Spleen (tissue), 11 donors: ENCODE data around the gene NRXN3. TPM values are rescaled to one million over a fixed set of nuclear protein-coding genes. Genes with fewer than 3 reads are reported as not detected.

Experiments used
- DNase-seq: peaks from one replicate; pipeline ENCODE4 v3.0.0-alpha.2; 2020
- H3K27ac ChIP-seq, 8 donors: fragments of 200-600 bp; sonication (generic) in 7 of 8; 1 replicate in 4 of 8; 2 replicates in 4 of 8; pipeline versions ENCODE4 v1.5.0 to v1.8.0; 2016 to 2021; ENCODE audit warnings: inconsistent platforms in 4 of 8, mild to moderate bottlenecking in 4 of 8, moderate library complexity in 1 of 8
- H3K27me3 ChIP-seq, 7 donors: fragments of 200-600 bp; sonication (generic) in 6 of 7; replicated peaks in 1 of 7; 1 replicate in 4 of 7; 2 replicates in 3 of 7; pipeline versions ENCODE4 v1.5.0 to v1.8.0; 2016 to 2021; ENCODE audit warnings: inconsistent platforms in 3 of 7, mild to moderate bottlenecking in 1 of 7
- H3K36me3 ChIP-seq, 6 donors: fragments of 200-600 bp; sonication (generic) in 5 of 6; 1 replicate in 4 of 6; 2 replicates in 2 of 6; pipeline versions ENCODE4 v1.5.0 to v1.8.0; 2016 to 2021; ENCODE audit warnings: inconsistent platforms in 2 of 6
- H3K4me1 ChIP-seq, 6 donors: fragments of 200-600 bp; sonication (generic) in 5 of 6; 1 replicate in 3 of 6; 2 replicates in 3 of 6; pipeline versions ENCODE4 v1.5.0 to v1.8.0; 2016 to 2021; ENCODE audit warnings: inconsistent platforms in 3 of 6
- H3K4me3 ChIP-seq, 8 donors: fragments of 200-600 bp; sonication (generic) in 7 of 8; 1 replicate in 4 of 8; 2 replicates in 4 of 8; pipeline versions ENCODE4 v1.5.0 to v1.8.0; 2016 to 2021; ENCODE audit warnings: inconsistent platforms in 4 of 8, mild to moderate bottlenecking in 4 of 8, moderate library complexity in 2 of 8
- H3K9me3 ChIP-seq, 8 donors: fragments of 200-600 bp; sonication (generic) in 7 of 8; 1 replicate in 4 of 8; 2 replicates in 4 of 8; pipeline versions ENCODE4 v1.5.0 to v1.8.0; 2016 to 2021; ENCODE audit warnings: inconsistent platforms in 4 of 8
- CTCF ChIP-seq, 11 experiments: fragments of 200-600 bp in 7 of 11; fragments of 450-650 bp in 4 of 11; sonication (generic) in 4 of 11; IDR thresholded peaks in 8 of 11; conservative IDR thresholded peaks in 3 of 11; 1 replicate in 7 of 11; 2 replicates in 4 of 11; pipeline versions ENCODE4 v1.4.0 to v1.8.0; 2016 to 2021; ENCODE audit warnings: antibody characterized with exemption in 11 of 11, inconsistent platforms in 4 of 11, mild to moderate bottlenecking in 1 of 11
- POLR2A ChIP-seq, 3 donors: fragments of 450-650 bp; IDR thresholded peaks; one replicate each; pipeline ENCODE4 v1.5.1; 2017; ENCODE audit warnings: antibody characterized with exemption in 3 of 3, mild to moderate bottlenecking in 1 of 3
- POLR2AphosphoS5 ChIP-seq, 3 donors: sonication (generic); formaldehyde crosslinking; IDR thresholded peaks; one replicate each; pipeline ENCODE4 v1.5.1; 2017; ENCODE audit warnings: antibody characterized with exemption in 3 of 3
- WGBS, 5 donors: extraction: QIAGEN DNeasy Blood & Tissue Kit in 3 of 5; methylation state at CpG; one replicate each; pipeline versions ENCODE4 v1.1.5 to v1.1.7; 2013 to 2018; 5-methylcytosine and 5-hydroxymethylcytosine counted together
- intact Hi-C: fragments of 100-400 bp; cut with DNase I; formaldehyde crosslinking; loops from one replicate; pipeline ENCODE4 v1.15.0; 2023; ENCODE audit warnings: low total_unique reads
- polyA plus RNA-seq, 3 donors: library from polyadenylated mRNA; stranded (reverse); fragments of 200-250 nt; gene quantifications; one replicate each; pipeline ENCODE4 v1.2.1, GENCODE V29; 2013
- total RNA-seq, 7 donors: library from RNA; depleted of rRNA in 3 of 7; stranded (reverse); fragments of >200 nt in 3 of 7; fragmentation: NEBNext Ultra II Directional in 4 of 7; extraction: Animal tissue kit (Norgen Biotek cat#: 25700) in 4 of 7; gene quantifications; one replicate each; pipeline versions ENCODE4 v1.1.0 to v1.2.1, GENCODE V29; 2016 to 2021
- donor health status: healthy with polysubstance abuse.
- donor health status: DM: no; HTN: no; CAD: no; lungs with moderate emphysema.
- donor health status: DM: no; HTN: no; CAD: no.
- donor health status: Bipolar disorder and iron deficiency.
- donor health status: healthy.
- donor health status: DM: no; HTN: no; CAD: no.
- donor health status: DM: yes; HTN: yes; CAD: no.

Gene NRXN3
- total and polyA plus RNA-seq, 10 donors, result 0.21 to 11.5 (median 1.6) TPM

- intact Hi-C loops, result no loop called here
- Histone ChIP-seq H3K27ac (no peak overlapping the region), H3K36me3 (no peaks in the 10 kb centered on the region), H3K27me3 (no peaks in the 10 kb centered on the region), H3K4me3 (no peak overlapping the region), H3K4me1 (no peaks in the 10 kb centered on the region), H3K9me3 (no peaks in the 10 kb centered on the region)
- DNase-seq, result no peak
- peak in 3 of 11 experiments; percentile 7 to 35 (median 20) for TF ChIP-seq CTCF (IDR thresholded peaks at IDR 0.05 in 8 of 11, conservative IDR thresholded peaks at IDR 0.05 in 3 of 11)
- no peak for TF ChIP-seq POLR2AphosphoS5 (IDR thresholded peaks at IDR 0.05)
- no peak for TF ChIP-seq POLR2A (IDR thresholded peaks at IDR 0.05)
- WGBS, 5 donors, result 70 to 79% (median 74%) methylated on average over 4 of the region's 4 CpGs
These were observed 588.2 kb downstream of the NRXN3 start for GRCh38 chr14:78758333-78758732.

GRCh38 chr14:78762331-78762730, 592.2 kb downstream of the NRXN3 start:
- Histone ChIP-seq H3K27ac (no peak overlapping the region), H3K4me3 (no peak overlapping the region), H3K9me3 (no peaks in the 10 kb centered on the region), H3K27me3 (no peaks in the 10 kb centered on the region), H3K4me1 (no peaks in the 10 kb centered on the region), H3K36me3 (no peaks in the 10 kb centered on the region)
- TF ChIP-seq POLR2AphosphoS5 (IDR thresholded peaks at IDR 0.05), result no peak
- no peak for TF ChIP-seq POLR2A (IDR thresholded peaks at IDR 0.05)
- TF ChIP-seq CTCF (IDR thresholded peaks at IDR 0.05 in 8 of 11, conservative IDR thresholded peaks at IDR 0.05 in 3 of 11), result no peak
- intact Hi-C loops, result no loop called here
- DNase-seq, result no peak
- 90 to 94% (median 93%) methylated on average over 7 of the region's 7 CpGs for WGBS, 5 donors

GRCh38 chr14:78763746-78764145, 593.6 kb downstream of the NRXN3 start:
- no peaks in the 10 kb centered on the region for H3K27me3 ChIP-seq
- H3K4me1 ChIP-seq, result no peaks in the 10 kb centered on the region
- intact Hi-C loops, result no loop called here
- H3K36me3 ChIP-seq, result no peaks in the 10 kb centered on the region
- H3K27ac ChIP-seq, result no peak overlapping the region
- no peak for DNase-seq
- TF ChIP-seq POLR2AphosphoS5 (IDR thresholded peaks at IDR 0.05) (no peak), POLR2A (IDR thresholded peaks at IDR 0.05) (no peak), CTCF (IDR thresholded peaks at IDR 0.05 in 8 of 11, conservative IDR thresholded peaks at IDR 0.05 in 3 of 11) (no peak)
- 88 to 100% (median 93%) methylated on average over 1 of the region's 1 CpG for WGBS, 5 donors
- no peaks in the 10 kb centered on the region for H3K9me3 ChIP-seq
- no peak overlapping the region for H3K4me3 ChIP-seq

- TF ChIP-seq CTCF (IDR thresholded peaks at IDR 0.05 in 8 of 11, conservative IDR thresholded peaks at IDR 0.05 in 3 of 11) (no peak), POLR2AphosphoS5 (IDR thresholded peaks at IDR 0.05) (no peak), POLR2A (IDR thresholded peaks at IDR 0.05) (no peak)
- intact Hi-C loops, result no loop called here
- WGBS, 5 donors, result 19 to 27% (median 25%) methylated on average over 5 of the region's 5 CpGs
- Histone ChIP-seq H3K27ac (no peak overlapping the region), H3K4me3 (no peak overlapping the region), H3K27me3 (no peaks in the 10 kb centered on the region), H3K36me3 (no peaks in the 10 kb centered on the region), H3K9me3 (no peaks in the 10 kb centered on the region), H3K4me1 (no peaks in the 10 kb centered on the region)
- DNase-seq, result no peak
These were observed 594.1 kb downstream of the NRXN3 start for GRCh38 chr14:78764240-78764639.
